ENCODE data around the gene SLC26A9.
A peak's percentile ranks its signal among the peaks of the same experiment; 100 is the strongest.

The SLC26A9 gene

GRCh38 chr1:205922314-205922713 lies 20.9 kb downstream of the SLC26A9 start:
- no peak for TF ChIP-seq CTCF (IDR thresholded peaks at IDR 0.05; ENCODE audit: low read depth, low read length)
- no peak for DNase-seq (ENCODE audit: extremely low read depth, low read depth)

GRCh38 chr1:205921570-205921909 lies 21.7 kb downstream of the SLC26A9 start:
- no peak for TF ChIP-seq CTCF (IDR thresholded peaks at IDR 0.05; ENCODE audit: low read depth, low read length)
- DNase-seq (ENCODE audit: extremely low read depth, low read depth), result no peak

- no peak for TF ChIP-seq CTCF (IDR thresholded peaks at IDR 0.05; ENCODE audit: low read depth, low read length)
- no peak for DNase-seq (ENCODE audit: extremely low read depth, low read depth)
Observed at GRCh38 chr1:205920861-205921569, 22.2 kb downstream of the SLC26A9 start.

- DNase-seq (ENCODE audit: extremely low read depth, low read depth), result no peak
- TF ChIP-seq CTCF (IDR thresholded peaks at IDR 0.05; ENCODE audit: low read depth, low read length), result no peak
Observed at GRCh38 chr1:205920159-205920558, 23.1 kb downstream of the SLC26A9 start.

DNA sequence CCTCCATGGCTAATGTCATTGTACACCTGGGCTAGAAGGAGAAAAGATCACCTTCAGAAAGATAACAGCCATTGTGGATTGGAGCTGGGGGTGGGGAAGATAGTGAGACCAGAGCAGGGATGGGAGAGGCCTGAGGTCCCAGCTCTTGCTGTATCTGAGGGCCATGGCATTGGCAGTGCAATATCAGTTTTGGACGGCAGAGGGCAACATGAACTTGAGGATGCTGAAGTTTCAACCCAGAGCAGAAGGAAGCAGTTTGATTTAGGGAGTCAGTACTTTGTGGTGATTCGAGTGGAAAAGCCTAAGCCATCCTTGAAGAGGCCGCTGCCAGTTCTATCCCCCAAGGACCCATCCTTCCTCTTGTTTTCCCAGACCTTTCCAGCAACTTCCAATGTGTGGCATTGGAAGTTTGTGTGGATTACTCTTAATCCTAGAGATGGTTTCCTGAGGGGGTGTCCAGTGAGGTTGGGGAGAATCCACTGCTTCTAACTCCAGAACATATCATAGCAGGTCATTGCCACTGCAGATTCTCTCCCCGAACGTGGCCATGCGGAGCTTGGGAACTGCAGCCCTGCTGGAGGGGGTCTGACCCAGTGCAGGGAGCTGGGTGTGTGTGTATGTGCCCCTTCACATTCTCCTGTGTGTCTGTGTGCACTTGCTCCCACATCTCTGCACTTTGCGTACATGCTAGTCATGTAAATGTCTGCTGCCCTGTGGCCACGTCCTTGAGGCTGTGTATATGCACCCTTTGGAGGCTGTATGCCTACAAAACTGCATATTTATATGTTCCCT lies 24.1 kb downstream of the SLC26A9 start:
- peak; percentile 56 for DNase-seq (ENCODE audit: extremely low read depth, low read depth)

DNA sequence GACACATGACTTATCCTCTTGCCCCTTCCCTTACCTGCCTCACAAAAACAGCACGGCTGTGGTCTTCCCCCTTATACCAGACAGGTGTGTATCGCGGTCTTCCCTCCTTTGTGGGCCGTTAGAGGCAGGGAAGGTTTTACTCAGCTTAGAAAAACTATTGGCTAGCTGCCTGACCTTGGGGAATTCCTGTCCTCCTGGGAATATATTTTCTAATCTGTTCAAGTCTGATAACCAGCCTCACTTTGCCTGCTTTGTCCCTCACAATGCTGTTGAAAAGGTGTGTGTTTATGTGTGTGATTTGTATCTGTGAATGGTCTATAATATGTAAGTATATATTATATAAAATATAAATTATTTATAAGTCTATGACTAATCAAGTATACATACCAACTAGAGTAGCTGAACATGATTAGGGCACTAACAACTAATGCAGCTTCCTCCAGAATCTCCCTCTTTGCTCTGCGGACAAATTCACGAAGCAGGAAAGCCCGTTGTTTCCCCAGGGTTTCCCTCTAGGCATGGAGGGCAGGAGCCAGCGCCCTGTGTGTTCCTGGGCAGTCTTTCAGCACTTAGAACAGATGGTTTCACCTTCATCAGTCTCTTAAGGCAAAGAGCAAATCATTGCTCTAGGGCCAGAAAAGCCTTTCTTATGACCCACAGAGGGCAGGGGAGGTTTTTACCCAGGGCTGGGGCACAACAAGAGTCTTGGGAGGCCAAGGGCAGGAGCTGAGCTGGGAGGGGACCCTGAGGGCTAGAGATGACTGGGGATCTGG lies 25.6 kb downstream of the SLC26A9 start:
- TF ChIP-seq CTCF (IDR thresholded peaks at IDR 0.05; ENCODE audit: low read depth, low read length), result no peak
- no peak for DNase-seq (ENCODE audit: extremely low read depth, low read depth)

More for the DNA sequence above, 24.1 kb downstream of the SLC26A9 start:
- TF ChIP-seq CTCF (IDR thresholded peaks at IDR 0.05; ENCODE audit: low read depth, low read length), result peak; percentile 95

GRCh38 chr1:205916541-205916940 lies 26.7 kb downstream of the SLC26A9 start:
- no peak for TF ChIP-seq CTCF (IDR thresholded peaks at IDR 0.05; ENCODE audit: low read depth, low read length)
- no peak for DNase-seq (ENCODE audit: extremely low read depth, low read depth)

Data from AG09319 (cell line).